ENCODE results near the gene IFI6.

DNA sequence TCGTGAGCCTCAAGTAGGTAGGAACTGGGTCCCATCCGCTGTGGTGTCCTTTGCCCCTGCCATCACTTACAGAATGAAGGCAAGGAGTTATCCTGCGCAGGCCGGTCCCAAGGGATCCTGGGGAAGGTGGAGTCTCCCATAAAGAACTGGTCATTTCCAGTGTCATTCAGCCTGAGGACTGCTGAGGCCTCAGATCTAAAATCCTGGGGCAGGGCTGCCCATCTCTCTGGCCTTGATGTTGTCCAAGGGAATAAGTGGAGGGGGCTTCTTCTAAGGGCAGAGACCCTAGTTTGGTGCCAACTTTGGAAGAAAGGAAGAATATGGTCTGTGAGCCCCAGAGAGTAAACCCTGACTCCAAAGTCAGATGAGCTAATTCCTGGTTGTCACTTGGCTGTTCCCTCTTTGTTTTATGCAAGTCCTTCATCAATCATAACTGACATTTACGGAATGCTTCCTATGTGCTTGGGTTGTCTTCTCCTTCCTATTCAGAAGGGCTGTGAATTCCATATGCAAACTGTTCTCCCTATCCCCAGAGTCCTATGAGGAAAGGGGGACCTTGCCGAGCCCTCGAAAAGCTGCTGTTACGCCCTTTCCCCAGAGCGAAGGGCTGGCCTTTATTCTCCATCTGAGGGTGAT lies 6.9 kb downstream of the IFI6 start:
- TF ChIP-seq, protein P1, sequence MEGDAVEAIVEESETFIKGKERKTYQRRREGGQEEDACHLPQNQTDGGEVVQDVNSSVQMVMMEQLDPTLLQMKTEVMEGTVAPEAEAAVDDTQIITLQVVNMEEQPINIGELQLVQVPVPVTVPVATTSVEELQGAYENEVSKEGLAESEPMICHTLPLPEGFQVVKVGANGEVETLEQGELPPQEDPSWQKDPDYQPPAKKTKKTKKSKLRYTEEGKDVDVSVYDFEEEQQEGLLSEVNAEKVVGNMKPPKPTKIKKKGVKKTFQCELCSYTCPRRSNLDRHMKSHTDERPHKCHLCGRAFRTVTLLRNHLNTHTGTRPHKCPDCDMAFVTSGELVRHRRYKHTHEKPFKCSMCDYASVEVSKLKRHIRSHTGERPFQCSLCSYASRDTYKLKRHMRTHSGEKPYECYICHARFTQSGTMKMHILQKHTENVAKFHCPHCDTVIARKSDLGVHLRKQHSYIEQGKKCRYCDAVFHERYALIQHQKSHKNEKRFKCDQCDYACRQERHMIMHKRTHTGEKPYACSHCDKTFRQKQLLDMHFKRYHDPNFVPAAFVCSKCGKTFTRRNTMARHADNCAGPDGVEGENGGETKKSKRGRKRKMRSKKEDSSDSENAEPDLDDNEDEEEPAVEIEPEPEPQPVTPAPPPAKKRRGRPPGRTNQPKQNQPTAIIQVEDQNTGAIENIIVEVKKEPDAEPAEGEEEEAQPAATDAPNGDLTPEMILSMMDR (IDR thresholded peaks at IDR 0.05 in 2 of 3, conservative IDR thresholded peaks at IDR 0.05 in 1 of 3; ENCODE audit: borderline replicate concordance in 1 of 3, insufficient read depth in 1 of 3, low read depth in 2 of 3, low read length in 2 of 3), result no peak
- TF ChIP-seq POLR2A (IDR thresholded peaks at IDR 0.05; ENCODE audit: borderline replicate concordance, extremely low read depth, insufficient read depth, insufficient read length) (no peak), POLR2AphosphoS5 (IDR thresholded peaks at IDR 0.05; ENCODE audit: low read depth, low read length) (no peak), SIN3A (IDR thresholded peaks at IDR 0.05; ENCODE audit: low read depth) (no peak), YY1 (IDR thresholded peaks at IDR 0.05; ENCODE audit: extremely low read depth, insufficient replicate concordance, low read depth, low read length) (no peak), SRF (IDR thresholded peaks at IDR 0.05; ENCODE audit: low read depth) (no peak)
- TF ChIP-seq, protein P2, sequence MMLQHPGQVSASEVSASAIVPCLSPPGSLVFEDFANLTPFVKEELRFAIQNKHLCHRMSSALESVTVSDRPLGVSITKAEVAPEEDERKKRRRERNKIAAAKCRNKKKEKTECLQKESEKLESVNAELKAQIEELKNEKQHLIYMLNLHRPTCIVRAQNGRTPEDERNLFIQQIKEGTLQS (IDR thresholded peaks at IDR 0.05), result no peak

Data from HCT116 (cell line).